HL-60/S4 treated with phorbol 12-myristate 13-acetate at 8.2 ng/mL for 4 days and 3 days (cell line): ENCODE data around the gene ZBTB40.

Experiments
- in situ Hi-C: fragments of 300-500 bp; cut with MboI; formaldehyde crosslinking; loops from 2 replicates; pipeline ENCODE4 v1.15.0; 2022; ENCODE audit warnings: low sequenced_read_pairs

Gene ZBTB40

DNA sequence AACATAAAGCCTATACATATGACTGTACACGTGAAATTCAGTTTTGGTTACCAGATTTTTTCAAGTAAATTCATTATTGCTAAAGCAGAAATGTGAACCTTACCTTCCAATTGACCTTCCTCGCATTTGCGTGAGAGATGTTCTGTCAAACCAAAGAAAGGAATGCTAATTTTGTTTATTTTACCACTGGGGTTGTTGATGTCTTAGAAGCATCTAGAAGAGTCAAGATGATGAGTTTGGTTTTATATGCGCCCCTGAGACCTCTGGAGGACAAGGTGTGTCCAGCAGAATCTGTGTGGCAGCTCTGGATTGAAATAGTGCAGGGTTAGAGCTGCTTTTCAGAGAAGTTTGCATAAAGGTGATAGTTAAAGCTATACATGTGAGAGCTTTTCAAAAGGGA is 48.4 kb downstream of the ZBTB40 start:
- in situ Hi-C loops, result no loop called here

DNA sequence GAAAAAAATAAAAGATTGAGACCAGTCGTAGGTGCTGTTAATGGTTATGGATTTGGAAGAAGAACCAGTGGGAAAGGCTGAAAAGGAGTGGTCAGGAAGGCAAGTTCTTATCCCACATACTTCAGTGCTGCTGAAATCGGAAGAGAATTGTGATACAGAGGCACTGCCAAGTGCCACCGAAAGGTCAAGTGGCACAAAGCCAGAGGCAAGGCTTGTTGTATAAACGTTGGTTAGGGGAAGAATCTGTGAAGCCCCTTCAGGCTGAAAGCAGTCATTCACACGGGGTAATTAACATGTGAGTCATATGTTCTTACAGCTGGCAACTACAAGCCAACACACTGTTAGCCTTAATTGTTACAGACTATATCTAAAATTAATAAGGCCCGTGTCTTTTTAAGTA is 48.8 kb downstream of the ZBTB40 start:
- in situ Hi-C loops, result no loop called here

DNA sequence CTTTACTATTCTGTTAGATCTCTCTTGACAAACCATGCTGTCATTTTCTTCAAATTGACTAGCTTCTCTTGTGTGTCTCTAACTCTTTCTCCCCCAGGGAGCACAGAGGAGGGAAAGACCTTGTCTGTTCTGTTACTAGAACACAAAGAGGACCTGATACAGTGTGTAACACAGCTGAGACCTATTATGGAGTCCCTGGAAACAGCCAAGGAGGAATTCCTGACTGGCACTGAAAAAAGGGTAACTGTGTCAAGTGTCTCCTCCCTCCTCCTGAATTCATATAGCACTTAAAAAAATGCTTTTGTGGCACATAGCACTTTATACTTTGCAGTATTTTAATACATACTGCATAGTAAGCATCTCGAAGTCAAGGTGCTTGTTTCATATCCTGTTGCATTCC is 50.6 kb downstream of the ZBTB40 start:
- in situ Hi-C loops, result no loop called here

DNA sequence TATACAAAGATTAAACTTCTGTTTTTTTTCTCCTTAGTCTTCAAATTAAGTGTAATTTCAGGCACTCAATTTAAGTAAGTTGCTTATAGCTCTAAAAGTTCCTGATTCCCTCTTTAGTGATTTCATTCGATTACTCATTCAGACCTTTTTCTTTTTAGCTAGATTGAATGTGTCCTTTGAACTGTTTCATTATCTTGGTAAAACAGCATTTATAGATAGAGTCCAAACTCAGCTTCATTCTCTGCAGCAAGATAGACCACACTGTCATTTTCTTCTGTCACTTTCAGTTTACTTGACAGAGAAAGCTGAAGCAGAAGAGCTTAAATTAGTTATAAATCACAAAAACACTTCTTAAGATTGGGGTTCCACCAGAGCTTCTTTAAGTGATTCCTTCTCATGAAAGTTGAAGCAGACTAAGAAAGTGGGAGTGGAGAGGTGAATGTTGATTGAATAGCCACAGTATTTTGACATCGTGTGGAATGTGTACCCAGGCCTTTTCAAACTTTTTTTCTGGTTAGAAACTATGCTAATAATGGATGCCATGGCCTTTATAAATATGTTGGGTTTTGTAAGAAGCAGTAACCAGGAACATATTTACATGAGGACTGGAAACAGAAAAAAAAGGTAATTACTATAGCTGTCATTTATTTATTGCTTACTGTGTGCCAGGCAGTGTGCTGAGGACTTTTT is 52.2 kb downstream of the ZBTB40 start:
- in situ Hi-C loops, result no loop called here

DNA sequence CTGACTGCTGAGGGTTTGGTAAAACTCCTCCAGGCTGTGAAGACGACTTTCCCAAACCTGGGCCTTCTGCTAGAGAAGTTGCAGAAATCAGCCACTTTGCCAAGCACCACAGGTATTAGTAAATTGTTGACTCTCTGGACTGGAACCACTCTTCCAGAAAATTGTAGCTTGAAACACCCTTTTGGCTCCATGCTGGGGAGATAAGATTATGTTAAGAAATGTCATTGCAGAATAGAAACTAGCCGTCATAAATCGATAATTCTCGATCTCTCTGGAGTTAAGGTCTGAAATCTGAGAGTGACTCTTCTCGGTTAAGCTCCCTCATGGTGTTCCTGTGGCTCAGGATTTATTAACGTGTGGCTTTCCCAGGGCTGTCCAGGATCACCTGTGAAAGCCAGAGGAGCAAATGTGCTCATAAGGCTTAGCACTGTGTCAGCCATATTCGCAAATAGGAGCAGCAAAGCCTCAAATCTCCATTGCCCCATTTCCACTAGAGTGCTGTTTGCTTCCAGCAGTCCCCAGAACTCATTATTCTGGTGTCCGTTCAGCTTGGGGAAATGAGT is 54.6 kb downstream of the ZBTB40 start:
- in situ Hi-C loops, result no loop called here

DNA sequence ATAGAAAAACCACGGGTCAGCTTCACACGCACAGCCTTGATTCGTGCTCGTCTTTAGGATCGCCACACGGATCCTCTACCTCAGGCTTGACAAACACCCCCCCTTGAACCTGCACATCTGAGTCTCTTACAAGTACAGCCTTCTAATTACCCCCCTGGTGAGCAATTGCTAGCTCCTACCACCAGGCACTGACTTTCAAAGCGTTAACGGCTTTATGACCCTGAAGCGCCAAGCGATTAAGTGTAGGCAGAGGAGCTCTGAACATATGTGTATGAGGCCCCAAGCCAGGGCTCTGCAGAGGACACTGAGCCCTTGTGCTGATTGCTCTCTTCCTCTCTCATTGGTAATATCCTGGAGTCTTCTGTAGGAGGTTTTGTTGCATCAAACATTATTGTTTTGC is 55.9 kb downstream of the ZBTB40 start:
- in situ Hi-C loops, result no loop called here

DNA sequence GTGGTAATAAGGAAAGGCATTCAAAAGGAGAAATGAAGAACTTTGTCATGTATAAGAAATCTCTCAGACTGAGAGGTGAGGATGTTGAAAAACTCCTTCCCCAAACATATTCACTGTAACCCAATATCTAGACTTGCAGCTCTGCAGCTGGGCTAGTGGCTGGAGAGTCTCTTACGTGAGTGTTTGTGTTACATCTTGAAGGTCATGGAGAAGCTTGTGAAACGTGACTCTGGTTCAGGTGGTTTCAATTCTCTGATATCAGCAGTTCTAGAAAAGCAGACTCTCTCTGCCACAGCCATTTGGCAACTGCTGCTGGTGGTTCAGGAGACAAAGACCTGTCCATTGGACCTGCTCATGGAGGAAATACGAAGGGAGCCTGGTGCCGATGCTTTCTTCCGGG is 56.7 kb downstream of the ZBTB40 start:
- in situ Hi-C loops, result no loop called here

DNA sequence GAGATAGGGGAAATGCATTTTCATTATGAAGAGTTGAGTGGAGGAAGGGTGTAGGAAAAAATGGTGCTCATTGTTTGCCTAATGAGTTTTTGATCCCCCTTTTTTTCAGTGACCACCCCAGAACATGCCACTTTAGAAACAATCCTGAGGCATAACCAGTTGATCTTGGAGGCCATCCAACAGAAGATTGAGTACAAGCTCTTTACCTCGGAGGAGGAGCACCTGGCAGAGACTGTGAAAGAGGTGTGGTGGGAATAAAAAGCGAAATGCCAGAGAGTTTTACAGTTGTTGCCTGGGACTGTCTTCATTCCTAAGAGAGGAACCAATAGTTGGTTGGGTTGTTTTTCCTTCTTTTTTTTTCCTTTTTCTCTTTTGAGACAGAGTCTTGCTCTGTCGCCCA is 57.3 kb downstream of the ZBTB40 start:
- in situ Hi-C loops, result no loop called here

DNA sequence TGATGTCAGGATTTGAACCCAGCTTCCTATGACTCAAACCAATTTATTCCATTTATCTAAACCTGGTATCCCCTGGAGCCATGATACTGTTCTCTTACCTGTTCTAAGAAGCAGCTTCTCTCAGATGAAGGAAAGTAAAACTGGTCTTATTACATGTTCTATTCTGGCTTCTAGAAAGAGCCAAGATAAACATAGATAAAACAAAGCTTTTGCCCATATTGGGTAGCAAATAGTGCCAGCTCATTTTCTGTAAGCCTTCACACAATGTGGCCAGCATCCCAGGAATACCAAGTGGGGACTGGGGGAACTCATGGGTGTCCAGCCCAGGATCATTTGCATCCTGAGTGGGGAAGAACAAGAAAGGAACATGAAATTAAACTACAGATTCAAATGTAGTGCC is 58.2 kb downstream of the ZBTB40 start:
- in situ Hi-C loops, result no loop called here

DNA sequence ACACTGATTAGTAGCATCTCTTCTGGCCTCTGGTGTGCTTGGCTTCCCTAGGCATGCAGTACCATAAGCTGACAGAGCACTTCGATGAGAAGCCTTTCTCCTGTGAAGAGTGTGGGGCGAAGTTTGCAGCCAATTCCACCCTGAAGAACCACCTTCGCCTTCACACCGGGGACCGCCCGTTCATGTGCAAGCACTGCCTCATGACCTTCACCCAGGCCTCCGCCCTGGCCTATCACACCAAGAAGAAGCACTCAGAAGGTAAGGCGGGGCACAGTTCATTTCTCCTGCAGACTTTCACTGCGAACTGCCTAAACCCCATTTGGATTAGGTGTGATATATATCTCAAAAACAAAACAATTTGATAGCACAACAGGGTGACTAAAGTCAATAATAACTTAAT is 61.2 kb downstream of the ZBTB40 start:
- in situ Hi-C loops, result no loop called here

DNA sequence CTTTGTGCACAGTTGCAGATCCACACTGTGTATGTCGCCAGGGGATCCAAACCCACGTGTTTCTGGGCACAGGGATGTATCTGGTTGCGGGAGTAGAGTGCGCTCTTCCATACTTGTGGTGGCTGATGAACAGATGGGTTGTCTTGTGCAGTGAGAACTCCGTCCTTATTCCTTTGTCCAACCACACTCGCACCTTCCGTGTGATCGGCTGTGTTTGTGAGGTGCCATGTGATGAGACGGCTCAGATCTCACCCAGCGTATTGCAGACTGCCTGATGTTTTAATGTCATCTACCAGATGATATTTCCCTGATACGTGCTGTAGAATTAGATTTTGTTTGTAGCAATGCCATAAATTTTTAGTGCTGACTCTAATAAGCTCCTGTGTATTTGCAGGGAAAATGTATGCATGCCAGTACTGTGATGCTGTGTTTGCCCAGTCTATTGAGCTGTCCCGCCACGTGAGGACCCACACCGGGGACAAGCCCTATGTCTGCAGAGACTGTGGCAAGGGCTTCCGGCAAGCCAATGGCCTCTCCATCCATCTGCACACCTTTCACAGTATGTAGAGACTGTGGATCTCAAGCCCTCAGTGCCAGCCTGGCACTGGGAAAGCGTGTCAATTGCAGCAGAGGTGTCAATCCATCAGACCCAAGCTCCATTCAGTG is 65.4 kb downstream of the ZBTB40 start:
- in situ Hi-C loops, result no loop called here

DNA sequence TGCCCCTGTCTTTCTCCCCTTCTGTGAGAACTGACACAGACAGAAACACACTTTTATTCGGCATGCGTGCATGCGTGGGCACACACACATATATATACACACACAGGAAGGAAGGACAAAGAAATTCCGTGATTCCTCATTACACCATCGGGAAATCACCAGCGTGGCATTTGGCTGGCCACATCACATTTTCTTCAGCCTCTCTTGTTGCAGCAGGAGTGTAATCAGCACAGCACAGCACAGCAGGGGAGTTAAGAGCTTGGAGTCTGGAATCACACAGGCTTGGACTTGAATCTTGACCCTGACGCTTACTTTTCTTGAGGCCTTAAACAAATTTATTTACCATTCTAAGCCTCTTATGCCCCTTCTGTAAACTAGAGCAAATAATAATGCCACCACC is 66.3 kb downstream of the ZBTB40 start:
- in situ Hi-C loops, result no loop called here

DNA sequence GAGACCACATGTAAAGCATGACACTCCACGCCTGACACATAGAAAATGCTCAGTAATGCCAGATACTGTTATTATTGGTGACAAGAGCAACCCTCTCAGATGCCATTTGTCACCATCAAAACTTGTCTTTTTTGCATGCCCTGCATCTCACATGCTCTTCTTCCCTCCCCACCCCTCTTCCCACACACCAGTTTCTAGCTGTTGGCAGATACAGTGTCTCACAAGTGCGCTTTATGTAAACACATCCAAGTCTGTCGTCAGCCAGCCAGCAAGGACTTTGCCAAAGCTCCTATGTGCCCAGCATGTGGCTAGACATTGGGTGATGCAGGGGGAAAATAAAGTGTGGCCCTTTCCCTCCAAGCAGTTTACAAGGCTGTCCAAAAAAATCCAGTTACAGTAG is 66.7 kb downstream of the ZBTB40 start:
- in situ Hi-C loops, result no loop called here

DNA sequence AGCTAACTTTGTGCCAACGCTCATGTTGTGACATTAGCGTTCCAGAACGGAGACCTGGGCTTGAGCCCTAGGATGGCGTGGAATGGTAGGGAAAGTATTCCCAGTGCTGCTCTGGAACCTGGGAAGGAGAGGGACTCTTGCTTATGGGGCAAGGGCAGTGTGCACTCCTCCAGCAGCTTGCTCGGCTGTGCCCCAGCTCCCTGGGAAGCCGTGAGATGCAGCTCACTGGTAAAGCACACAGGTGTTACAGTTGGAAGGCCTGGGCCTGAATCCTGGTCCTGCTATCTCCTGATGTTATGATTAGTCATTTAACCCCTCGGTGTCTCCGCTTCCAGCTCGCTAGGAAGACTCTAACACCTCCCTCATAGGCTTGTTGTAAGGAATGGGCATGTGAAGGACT is 69.2 kb downstream of the ZBTB40 start:
- in situ Hi-C loops, result no loop called here

DNA sequence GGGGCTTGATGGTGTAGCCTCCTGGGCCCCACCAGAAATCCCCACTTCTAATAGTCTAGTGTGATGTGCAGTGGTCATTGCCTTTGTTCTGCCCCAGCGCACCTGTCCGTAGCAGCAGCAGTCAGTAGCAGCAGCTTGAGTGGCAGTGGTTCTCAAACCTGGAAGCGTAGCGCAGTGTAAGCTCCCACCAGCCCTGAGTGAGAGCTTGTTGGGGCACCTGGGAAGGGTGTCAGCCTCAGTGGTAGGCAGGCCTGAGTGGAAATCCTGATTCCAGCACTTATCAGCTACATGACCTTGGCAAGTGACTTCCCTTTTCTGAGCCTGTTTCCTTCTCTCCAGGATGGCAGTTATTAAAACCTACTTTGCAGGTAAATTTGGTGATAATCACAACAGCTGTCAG is 70.0 kb downstream of the ZBTB40 start:
- in situ Hi-C loops, result no loop called here

DNA sequence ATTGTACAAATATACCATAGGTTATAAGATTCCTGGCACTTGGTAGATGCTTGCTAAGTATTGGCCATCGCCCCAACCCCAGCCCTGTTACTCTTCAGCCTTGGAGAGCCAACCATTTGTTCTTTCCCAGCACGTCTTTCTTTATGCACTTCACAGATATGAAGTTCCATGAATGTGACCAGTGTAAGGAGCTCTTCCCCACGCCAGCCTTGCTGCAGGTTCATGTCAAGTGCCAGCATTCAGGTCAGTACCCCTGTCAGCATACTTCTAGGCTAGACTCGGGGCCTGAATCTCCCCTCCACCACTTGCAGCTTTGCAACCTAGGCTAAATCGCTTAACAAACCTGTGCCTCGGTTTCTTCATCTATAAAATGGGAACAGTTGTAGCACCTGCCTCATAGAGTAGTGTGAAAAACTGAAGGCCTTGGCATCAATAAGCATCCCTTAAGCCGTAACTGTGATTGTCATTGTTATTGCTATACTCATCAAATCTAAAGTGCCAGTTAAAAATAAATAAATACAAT is 70.6 kb downstream of the ZBTB40 start:
- in situ Hi-C loops, result no loop called here

DNA sequence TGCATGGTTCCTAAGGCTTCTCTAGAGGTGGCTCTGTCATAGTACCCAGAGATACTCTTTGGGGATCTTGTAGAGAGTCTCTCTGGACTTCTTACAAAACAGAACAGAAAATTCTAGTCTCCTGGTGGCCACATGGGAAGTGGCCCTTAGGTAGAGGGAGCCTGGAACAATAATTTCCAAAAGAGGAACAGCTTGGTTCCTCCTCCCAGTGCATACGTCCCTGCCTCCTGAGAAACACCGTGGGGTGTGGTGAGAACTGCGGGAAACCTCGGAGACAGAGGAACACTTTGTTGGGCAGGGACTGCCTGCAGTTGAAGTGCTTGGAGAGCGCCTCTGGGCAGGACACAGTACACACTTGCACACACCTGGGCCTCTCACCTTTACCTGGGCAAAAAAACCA is 72.8 kb downstream of the ZBTB40 start:
- in situ Hi-C loops, result no loop called here

DNA sequence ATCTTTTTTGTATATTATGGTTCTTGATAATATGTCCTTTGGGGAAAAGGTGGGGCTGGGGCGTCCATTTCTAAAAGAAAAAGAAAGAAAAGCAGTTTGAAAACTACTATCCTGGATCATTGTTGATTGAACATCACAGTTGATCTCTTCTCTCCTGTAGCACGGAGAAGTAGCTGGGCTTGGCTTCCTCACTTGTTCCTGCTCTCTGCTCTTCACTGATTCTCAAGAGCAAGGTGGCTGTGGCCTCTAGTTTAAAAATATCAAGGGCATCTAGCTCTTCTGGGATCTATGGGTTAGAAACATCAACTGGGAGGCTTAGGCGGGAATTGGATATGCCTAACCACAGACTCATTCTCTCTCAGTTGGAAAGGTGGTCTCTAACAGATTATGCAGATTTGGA is 73.6 kb downstream of the ZBTB40 start:
- in situ Hi-C loops, result no loop called here

DNA sequence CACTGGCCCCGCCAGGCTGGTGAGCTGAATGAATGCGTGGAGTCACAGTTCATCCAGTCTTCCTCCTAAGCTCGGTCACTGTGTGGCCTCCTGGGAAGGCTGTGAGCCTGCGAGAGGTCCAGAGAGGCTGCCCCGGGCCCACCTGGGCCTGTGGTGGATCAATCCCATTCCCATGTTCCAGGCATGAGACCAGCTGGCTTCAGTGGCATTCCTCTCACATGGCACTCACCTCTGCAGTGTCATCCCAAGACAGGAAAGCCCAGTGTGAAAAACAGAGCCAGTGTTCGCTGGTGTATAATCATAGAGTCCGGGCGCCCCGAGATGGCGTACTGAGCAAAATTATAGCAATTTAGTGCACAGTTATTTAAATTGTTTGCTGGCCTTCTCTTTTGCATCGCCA is 74.0 kb downstream of the ZBTB40 start:
- in situ Hi-C loops, result no loop called here

DNA sequence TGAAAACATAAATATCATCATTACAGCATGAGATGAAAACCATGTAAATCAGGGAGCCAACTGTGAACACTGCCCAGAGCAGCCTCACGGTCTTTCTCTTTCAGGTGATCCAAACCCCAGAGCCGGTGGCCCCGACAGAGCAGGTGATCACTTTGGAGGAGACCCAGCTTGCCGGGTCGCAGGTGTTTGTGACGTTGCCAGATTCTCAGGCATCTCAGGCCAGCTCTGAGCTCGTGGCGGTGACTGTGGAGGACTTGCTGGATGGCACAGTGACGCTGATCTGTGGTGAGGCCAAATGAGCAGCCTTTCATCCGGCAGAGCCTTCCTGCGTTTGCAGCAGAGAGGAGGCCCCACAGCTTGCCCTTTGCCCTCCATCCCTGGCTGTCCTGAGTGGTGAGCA is 74.4 kb downstream of the ZBTB40 start:
- in situ Hi-C loops, result no loop called here

DNA sequence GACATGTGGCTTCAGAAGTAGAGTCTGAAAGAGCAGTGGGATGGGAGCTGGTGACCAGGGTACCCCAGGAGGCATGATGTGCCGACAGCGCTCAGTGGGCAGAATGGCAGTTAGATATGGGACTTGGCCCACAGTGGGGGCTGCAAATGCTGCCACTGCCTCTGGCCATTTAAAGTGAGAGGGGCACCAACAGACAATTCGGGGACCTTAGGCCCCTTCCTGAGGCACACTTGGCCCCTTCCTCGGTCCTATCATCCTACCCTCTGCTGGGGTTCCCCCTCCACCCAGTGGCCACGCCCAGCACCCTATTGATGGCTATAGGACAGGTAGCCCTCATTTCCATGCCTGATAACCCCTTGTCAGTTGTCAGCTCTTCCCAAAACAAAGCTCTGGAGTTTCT is 75.0 kb downstream of the ZBTB40 start:
- in situ Hi-C loops, result no loop called here

DNA sequence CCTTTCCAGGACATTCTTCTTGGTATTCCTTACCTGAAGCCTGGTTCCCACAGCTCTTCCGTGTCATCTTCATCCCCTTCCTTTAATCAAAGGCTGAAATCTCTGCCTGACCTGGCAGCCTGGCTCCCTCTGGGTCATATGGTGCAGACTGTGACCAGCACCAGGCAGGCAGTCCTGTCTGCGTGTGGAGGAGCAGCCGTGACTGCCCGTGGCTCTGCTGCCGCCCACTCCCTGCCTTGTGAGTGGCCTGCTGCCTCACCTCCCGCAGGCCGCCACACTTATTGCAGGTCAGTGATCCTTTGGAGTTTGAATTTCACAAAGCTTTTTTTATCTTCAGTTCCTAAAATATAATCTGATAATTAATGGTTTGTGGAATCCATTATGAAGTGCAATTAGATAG is 75.5 kb downstream of the ZBTB40 start:
- in situ Hi-C loops, result no loop called here
